RWPE1 (cell line): ENCODE measurements around the gene DDX10.

Experiments
- CTCF ChIA-PET: fragments of 350-600 bp; sonication (Branson Sonifier 250); formaldehyde crosslinking; extraction: SDS; loops from one replicate; lab custom pipeline; 2021; lab: Yijun Ruan, JAX
- POLR2A ChIA-PET: fragments of 400-600 bp; formaldehyde crosslinking; extraction: SDS; loops from one replicate; lab custom pipeline; 2020; ENCODE audit warnings: antibody characterized with exemption; ENCODE audit not compliant: low non-redundant PET; lab: Yijun Ruan, JAX
- DNase-seq: peaks from one replicate; pipeline ENCODE4 v3.0.0; 2012; ENCODE audit warnings: low spot score
- H3K27ac ChIP-seq: fragments of 450-650 bp; 2 replicates; pipeline ENCODE4 v1.5.1; 2017
- CTCF ChIP-seq: fragments of 450-650 bp; conservative IDR thresholded peaks from 2 replicates; pipeline ENCODE4 v1.5.1; 2017; ENCODE audit warnings: low read depth, mild to moderate bottlenecking

DDX10 gene

GRCh38 chr11:108871152-108871551 is 206.3 kb downstream of the DDX10 start:
- H3K27ac ChIP-seq, result no peak overlapping the region
- no peak for DNase-seq
- ChIA-PET POLR2A (interaction anchor here (0.6 kb wide), 1 partner anchor 174 kb away, joined by 3 read pairs; no protein-coding TSS in a partner anchor), CTCF (interaction anchor here (0.5 to 1.2 kb wide), 4 partner anchors 20 to 173 kb away, joined by 3 to 6 read pairs (median 3); no protein-coding TSS in a partner anchor)
- peak; percentile 18 for TF ChIP-seq CTCF

GRCh38 chr11:108871867-108872266 is 207.0 kb downstream of the DDX10 start:
- H3K27ac ChIP-seq, result no peak overlapping the region
- ChIA-PET CTCF (interaction anchor here (0.5 to 1.2 kb wide), 2 partner anchors 20 to 137 kb away, joined by 3 read pairs; no protein-coding TSS in a partner anchor), POLR2A (no interaction called here)
- no peak for TF ChIP-seq CTCF
- no peak for DNase-seq

GRCh38 chr11:108872781-108873291 is 208.0 kb downstream of the DDX10 start:
- CTCF ChIA-PET, result no interaction called here
- no peak overlapping the region for H3K27ac ChIP-seq
- no peak for DNase-seq
- TF ChIP-seq CTCF, result no peak
- POLR2A ChIA-PET, result no interaction called here

GRCh38 chr11:108873310-108873709 is 208.4 kb downstream of the DDX10 start:
- no peak for DNase-seq
- ChIA-PET POLR2A (no interaction called here), CTCF (no interaction called here)
- no peak overlapping the region for H3K27ac ChIP-seq
- TF ChIP-seq CTCF, result no peak

- POLR2A ChIA-PET, result no interaction called here
- no peak overlapping the region for H3K27ac ChIP-seq
- DNase-seq, result no peak
- CTCF ChIA-PET, result interaction anchor here (0.7 kb wide), 1 partner anchor 37 kb away, joined by 3 read pairs; no protein-coding TSS in a partner anchor
- no peak for TF ChIP-seq CTCF
Observed at GRCh38 chr11:108873941-108874340, 209.1 kb downstream of the DDX10 start.

- ChIA-PET POLR2A (no interaction called here), CTCF (interaction anchor here (0.7 kb wide), 1 partner anchor 41 kb away, joined by 3 read pairs; no protein-coding TSS in a partner anchor)
- DNase-seq, result no peak
- no peak for TF ChIP-seq CTCF
- no peak overlapping the region for H3K27ac ChIP-seq
Observed at GRCh38 chr11:108875134-108875533, 210.3 kb downstream of the DDX10 start.
